GM12872 (cell line): ENCODE results near the gene HIVEP3.

Experiments
- CTCF ChIP-seq: IDR thresholded peaks from 3 replicates; pipeline ENCODE4 v1.5.1; 2011; ENCODE audit warnings: low read depth, mild to moderate bottlenecking, low read length, moderate library complexity; ENCODE audit not compliant: insufficient read depth

Gene HIVEP3

GRCh38 chr1:41935226-41935625, 16.5 kb upstream of the HIVEP3 start:
- no peak for TF ChIP-seq CTCF

DNA sequence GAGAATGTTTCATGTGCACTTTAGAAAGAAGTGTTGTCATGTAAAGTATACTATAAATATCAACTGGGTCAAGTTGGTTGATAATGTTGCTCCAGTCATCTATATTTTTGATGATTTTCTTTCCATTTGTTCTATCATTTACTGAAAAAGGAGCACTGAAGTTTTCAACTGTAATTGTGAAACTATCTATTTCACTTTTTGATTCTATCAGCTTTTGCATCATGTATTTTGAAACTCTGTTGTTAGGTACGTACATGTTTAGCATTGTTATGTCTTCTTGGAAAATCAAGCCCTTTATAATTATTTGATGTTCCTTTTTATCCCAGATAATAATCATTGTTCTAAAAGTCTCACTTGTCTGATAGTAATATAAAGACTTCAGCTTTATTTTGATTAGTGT, 14.4 kb upstream of the HIVEP3 start:
- TF ChIP-seq CTCF, result no peak

- no peak for TF ChIP-seq CTCF
These were observed 12.9 kb upstream of the HIVEP3 start for GRCh38 chr1:41931578-41931977.

DNA sequence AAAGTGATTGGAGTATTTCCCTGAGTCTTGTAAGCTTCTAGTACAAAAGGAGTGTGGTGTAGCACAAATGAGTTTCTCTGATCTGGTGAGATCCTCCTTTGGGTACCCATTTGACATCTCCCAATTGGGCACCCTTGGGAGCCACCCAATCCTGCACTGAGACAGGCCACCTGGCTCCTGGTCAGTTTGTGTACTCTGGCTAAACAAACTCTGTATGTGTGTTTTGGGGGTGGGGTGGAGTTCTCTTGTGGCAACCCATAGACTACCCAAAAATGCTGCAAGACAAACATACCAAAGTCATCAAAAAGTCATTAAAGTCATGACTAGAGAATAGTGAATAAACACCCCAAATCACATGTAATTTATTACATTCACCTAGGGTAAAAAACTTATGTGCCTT, 8.4 kb upstream of the HIVEP3 start:
- TF ChIP-seq CTCF, result no peak

DNA sequence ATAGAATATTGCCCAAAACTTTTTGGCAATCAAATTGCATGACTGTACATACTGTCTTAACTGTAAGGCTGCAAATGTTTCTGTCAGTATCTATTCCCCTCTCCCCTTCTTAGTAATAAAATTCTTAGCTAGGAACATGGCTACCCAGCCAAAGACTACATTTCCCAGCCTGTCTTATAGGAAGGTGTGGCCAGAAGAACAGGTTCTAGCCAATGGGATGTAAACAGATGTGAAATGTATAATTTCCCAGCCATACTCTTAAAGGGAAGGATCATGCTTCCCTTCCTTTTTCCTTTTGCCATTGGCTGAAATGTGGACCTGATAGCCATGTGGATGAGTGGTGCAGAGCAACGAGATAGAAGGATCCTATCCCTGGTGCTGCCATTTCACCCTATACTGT, 7.0 kb upstream of the HIVEP3 start:
- no peak for TF ChIP-seq CTCF

- no peak for TF ChIP-seq CTCF
These were observed 6.2 kb upstream of the HIVEP3 start for GRCh38 chr1:41924911-41925310.

- TF ChIP-seq CTCF, result no peak
These were observed 1.9 kb upstream of the HIVEP3 start for GRCh38 chr1:41920658-41921057.
